GM11168 (cell line): ENCODE data around the gene CNTNAP5.

Experiments
- in situ Hi-C: fragments of 300-500 bp; cut with MboI; formaldehyde crosslinking; loops from one replicate; pipeline ENCODE4 v1.12.0; 2022; ENCODE audit warnings: low sequenced_read_pairs; ENCODE audit not compliant: unreplicated experiment

Gene CNTNAP5

GRCh38 chr2:124647663-124648062 lies 622.6 kb downstream of the CNTNAP5 start:
- in situ Hi-C loops = no loop called here

GRCh38 chr2:124649001-124649400 lies 623.9 kb downstream of the CNTNAP5 start:
- in situ Hi-C loops = no loop called here

GRCh38 chr2:124652099-124652498 lies 627.0 kb downstream of the CNTNAP5 start:
- in situ Hi-C loops = no loop called here

GRCh38 chr2:124658373-124658772 lies 633.3 kb downstream of the CNTNAP5 start:
- in situ Hi-C loops = no loop called here

GRCh38 chr2:124661558-124661957 lies 636.5 kb downstream of the CNTNAP5 start:
- in situ Hi-C loops = no loop called here

DNA sequence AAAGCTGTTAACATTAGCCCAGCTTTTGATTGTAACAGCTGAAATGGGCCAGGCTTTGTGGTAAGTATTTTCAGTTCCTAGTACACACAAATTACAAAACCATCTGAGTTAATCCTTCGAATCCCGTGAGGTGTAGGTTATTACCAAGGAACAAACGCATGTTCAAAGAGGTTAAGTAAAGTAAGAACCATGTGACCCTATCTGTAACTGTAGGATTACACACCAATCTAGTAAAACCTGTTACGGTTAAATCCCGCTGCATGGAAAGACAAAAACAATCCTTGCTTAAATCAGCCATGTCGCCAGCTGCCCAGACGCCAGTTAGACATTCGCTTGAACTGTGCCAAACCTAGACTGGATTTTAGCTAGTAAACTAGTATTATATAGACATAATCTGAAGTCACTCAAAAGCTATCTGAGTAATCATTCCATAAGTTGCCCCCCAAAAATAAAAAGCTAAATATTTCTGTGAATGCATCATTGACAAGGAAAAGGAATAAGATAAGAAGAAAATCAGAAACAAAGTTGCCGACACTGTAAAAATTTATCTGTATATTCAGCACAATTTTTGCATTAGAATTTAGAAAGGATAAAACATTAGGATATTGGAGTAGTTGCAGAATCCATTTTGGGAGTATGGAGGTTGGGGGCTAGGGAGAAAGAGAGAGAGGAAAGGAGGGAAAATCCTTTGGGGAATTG lies 638.0 kb downstream of the CNTNAP5 start:
- in situ Hi-C loops = no loop called here

- in situ Hi-C loops = no loop called here
Measured at GRCh38 chr2:124663645-124663997, 638.5 kb downstream of the CNTNAP5 start.

DNA sequence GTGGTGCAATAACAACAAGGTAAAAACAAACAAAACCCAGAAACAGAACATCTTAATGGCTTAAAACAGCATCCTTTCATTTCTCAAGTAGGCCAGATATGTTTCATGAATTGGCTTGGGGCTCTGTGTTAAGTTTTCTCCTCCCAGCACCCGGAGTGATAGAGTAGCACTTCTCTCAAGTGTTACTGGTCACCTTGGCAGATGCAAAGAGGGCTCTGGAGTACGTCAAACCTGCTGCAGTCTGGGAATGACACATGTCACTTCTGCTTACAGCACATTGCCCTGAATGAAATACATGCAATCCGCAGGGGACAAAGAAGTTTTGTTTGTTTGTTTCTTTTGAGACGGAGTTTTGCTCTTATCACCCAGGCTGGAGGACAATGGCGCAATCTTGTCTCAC lies 639.3 kb downstream of the CNTNAP5 start:
- in situ Hi-C loops = no loop called here

DNA sequence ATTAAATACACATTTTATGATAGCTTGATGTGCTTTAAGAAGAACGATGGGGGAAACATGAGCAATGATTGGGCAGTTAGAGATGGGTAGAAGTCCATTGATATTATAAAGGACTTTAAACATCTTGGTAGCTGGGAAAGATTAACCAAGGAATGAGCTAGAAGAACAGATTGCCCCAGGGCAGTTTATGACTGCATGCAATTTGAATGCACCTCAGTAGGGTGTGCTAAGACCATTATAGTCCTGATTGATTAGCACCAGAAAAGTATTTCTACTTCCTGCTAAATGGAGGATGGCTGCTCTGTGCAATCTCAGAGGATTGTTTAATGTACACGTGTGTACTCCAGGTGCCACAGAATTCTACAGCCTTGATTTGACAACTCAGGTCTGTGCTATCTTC lies 641.9 kb downstream of the CNTNAP5 start:
- in situ Hi-C loops = no loop called here

GRCh38 chr2:124668161-124668560 lies 643.1 kb downstream of the CNTNAP5 start:
- in situ Hi-C loops = no loop called here

DNA sequence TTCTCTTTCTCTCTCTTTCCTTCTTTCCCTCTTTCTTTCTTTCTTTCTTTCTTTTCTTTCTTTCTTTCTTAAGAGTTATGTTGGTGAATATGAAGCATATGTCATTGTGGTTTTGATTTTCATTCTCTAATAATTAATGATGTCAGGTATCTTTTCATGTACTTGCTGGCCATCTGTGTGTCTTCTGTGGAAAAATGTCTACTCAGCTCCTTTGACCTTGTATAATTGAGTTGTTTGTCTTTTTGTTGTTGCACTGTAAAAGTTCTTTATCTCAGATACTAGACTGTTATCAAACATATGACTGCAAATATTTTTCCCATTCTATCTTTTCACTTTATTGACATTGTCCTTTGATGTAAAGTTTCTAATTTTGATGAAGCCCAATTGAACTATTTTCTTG lies 645.1 kb downstream of the CNTNAP5 start:
- in situ Hi-C loops = no loop called here

GRCh38 chr2:124678043-124678442 lies 653.0 kb downstream of the CNTNAP5 start:
- in situ Hi-C loops = no loop called here

DNA sequence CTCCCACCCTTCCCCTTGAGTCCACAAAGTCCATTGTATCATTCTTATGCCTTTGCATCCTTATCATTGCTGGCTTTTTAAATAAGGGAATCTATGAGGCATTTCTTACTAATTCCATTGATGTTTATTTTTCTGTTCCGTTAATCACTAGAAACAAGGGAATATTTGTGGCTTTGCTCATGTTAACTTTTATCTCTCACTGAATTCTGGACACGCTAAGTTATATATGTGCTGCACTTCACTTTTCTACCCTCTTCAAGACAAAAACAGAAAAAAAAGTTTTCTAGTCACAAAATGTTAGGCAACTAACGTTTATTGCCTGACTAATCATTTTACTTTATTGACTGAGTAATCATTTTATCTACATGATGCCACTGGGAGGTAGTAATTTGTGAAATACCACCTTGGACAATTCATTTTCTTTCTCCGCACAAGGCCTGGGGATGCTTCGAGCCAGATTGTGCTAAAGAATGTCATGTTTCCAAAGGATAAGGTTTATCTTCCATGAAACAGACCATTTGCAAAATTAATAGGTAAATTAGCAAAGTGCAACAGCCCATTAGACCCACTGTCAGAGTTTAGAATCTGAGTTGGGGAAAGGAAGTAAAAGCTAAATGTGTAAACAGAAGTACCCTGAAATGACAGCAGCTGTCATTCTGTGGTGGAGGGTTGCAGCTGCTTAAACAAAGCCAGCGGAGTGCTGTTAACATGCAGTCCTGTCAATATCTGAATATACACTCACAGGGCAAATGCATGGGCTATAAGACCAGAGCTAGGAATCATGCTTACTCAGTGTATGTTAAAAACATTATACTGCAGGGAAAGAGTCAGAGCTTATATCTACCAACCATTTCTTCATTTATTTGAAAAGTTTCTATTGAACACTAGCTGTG lies 658.7 kb downstream of the CNTNAP5 start:
- in situ Hi-C loops = no loop called here

DNA sequence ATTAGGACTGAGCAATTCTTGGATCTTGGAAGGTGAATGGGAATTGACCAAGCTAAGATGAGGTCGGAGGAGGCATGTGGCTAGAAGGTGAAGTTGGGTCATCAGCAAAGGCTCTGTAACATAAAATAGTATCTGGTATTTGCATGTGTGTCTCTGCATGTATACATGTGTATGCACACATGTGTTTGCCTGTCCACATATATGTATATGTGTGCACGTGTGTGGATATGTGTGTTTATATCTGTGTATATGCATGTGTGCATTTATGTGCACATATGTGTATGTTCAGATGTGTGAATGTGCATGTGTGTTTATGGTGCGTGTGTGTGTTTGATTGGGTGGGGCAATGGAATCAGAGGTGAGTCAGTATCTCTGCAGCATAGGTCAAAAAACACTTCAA lies 664.3 kb downstream of the CNTNAP5 start:
- in situ Hi-C loops = no loop called here

DNA sequence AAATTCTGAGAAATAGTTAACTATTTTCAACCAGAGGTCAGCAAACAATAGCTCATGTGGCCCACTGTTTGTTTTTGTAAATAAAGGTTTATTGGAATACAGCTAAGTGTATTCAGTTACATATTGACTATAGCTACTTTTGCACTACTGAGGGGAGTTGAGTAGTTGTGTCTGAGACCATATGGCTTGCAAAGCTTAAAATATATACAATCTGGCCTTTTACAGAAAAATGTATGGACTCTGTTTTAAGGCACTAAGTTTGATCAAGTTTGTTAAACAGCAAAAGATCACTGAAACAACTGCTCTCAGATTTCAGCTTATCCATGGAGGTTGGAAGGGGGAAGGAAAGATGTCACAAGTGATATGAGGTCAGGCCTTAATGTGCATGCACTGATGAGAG lies 667.1 kb downstream of the CNTNAP5 start:
- in situ Hi-C loops = no loop called here

DNA sequence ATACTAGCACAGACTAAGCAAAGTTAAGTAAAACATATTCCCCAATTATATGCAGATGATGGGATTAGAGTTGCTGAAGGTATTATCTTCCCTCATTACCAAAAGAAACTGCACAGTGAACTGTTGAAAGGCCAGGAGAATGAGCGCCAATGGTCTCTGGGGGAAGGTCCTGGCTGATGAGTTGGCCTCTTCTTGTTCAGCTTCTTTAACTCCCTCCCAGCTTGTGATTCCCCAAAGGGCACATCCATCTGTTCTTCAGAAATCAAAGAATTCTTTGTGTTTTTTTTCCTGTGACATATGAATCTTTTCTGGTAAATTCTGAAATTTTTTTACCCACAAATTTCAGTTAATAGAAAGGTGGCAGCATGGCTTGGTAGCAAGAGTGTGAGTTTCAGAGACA lies 667.6 kb downstream of the CNTNAP5 start:
- in situ Hi-C loops = no loop called here

GRCh38 chr2:124693156-124693555 lies 668.1 kb downstream of the CNTNAP5 start:
- in situ Hi-C loops = no loop called here

GRCh38 chr2:124698979-124699565 lies 674.0 kb downstream of the CNTNAP5 start:
- in situ Hi-C loops = no loop called here

GRCh38 chr2:124702777-124703176 lies 677.7 kb downstream of the CNTNAP5 start:
- in situ Hi-C loops = no loop called here

DNA sequence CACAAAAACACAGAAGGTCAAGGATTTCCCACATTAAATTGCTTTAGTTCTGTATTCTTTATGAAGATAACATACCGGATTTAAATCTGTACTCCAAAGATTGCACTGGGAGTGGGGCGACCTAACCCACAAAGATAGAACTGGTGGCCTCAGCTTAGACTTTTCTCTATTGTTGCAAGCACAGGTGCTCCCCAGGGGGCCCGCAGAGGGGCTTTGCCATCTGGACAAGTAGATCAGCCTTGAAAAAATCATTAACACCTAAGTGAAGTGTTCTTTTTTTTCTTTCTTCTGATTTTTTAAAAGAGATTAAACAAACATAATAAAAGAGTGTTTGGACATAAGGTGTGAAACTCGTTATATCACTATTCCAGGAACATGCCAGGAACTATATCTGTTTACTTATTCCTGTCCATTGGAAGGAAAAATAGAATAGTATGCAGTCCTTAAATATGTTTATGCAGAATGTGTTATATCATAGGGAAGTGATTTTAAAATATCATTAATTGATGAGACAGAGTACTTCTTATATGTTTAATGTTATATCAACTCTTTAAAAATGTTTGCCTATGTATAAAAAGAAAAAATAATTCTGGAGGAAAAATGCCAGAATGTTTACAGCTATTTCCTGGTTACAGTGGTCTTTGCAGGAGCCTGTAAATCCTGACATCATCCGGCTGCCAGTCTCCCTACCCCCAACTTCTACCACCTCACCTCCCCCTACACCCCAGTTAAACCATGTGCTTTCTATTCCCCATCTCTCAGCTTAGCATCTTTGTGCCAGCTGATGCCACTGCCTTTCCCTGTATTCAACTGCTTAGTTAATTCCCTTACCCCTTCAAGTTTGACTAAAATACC lies 679.2 kb downstream of the CNTNAP5 start:
- in situ Hi-C loops = no loop called here
